GM18858 (cell line): ENCODE measurements around the gene KRTAP10-7.
"Not testable (repeated sequence)": the region's sequence is repeated elsewhere in the genome, so short reads cannot be mapped to it uniquely, and the experiment has no call there.

ENCODE experiments used
- ATAC-seq: cut with Tn5 transposase; IDR thresholded peaks from one replicate; pipeline ENCODE4 v1.9.1; 2021; ENCODE audit not compliant: unreplicated experiment

KRTAP10-7 gene

GRCh38 chr21:44600118-44600978, at the start of gene KRTAP10-7:
TSS of gene KRTAP10-7 (plus strand) at chr21:44600597. CDS start at chr21:44600622, 25 bp downstream.
- ATAC-seq: not testable (repeated sequence)

- no peak for ATAC-seq
Observed at GRCh38 chr21:44550807-44551206, 49.6 kb upstream of the KRTAP10-7 start.

- ATAC-seq: no peak
Observed at GRCh38 chr21:44551340-44551961, 48.9 kb upstream of the KRTAP10-7 start, which contains the start of gene KRTAP10-2. TSS of gene KRTAP10-2 (minus strand) at chr21:44551505. CDS start at chr21:44551458, 47 bp downstream.

- ATAC-seq: no peak
Observed at GRCh38 chr21:44552136-44552535, 48.3 kb upstream of the KRTAP10-7 start.

- no peak for ATAC-seq
Observed at GRCh38 chr21:44552681-44553080, 47.7 kb upstream of the KRTAP10-7 start.

GRCh38 chr21:44555200-44555875, 45.1 kb upstream of the KRTAP10-7 start:
- ATAC-seq: no peak

- ATAC-seq: no peak
Observed at GRCh38 chr21:44556879-44557278, 43.5 kb upstream of the KRTAP10-7 start.

- ATAC-seq: no peak
Observed at GRCh38 chr21:44557491-44558328, 42.7 kb upstream of the KRTAP10-7 start.

GRCh38 chr21:44558329-44558675, 42.1 kb upstream of the KRTAP10-7 start:
- not testable (repeated sequence) for ATAC-seq

- ATAC-seq: no peak
Observed at GRCh38 chr21:44558695-44559094, 41.7 kb upstream of the KRTAP10-7 start, which contains the start of gene KRTAP10-3. TSS of gene KRTAP10-3 (minus strand) at chr21:44558795. CDS start at chr21:44558715, 80 bp downstream.

- no peak for ATAC-seq
Observed at GRCh38 chr21:44564099-44564498, 36.3 kb upstream of the KRTAP10-7 start.

GRCh38 chr21:44564886-44565598, 35.4 kb upstream of the KRTAP10-7 start:
- no peak for ATAC-seq

- no peak for ATAC-seq
Observed at GRCh38 chr21:44566403-44566802, 34.0 kb upstream of the KRTAP10-7 start.

GRCh38 chr21:44567481-44568171, 32.8 kb upstream of the KRTAP10-7 start:
- no peak for ATAC-seq

- no peak for ATAC-seq
Observed at GRCh38 chr21:44568261-44568660, 32.1 kb upstream of the KRTAP10-7 start.

GRCh38 chr21:44568667-44569556, 31.5 kb upstream of the KRTAP10-7 start:
- no peak for ATAC-seq

GRCh38 chr21:44569861-44570517, 30.4 kb upstream of the KRTAP10-7 start:
- ATAC-seq: no peak

GRCh38 chr21:44571296-44571695, 29.1 kb upstream of the KRTAP10-7 start:
- ATAC-seq: no peak
